Body of pancreas (tissue), 4 donors: ENCODE results near the gene ARHGAP44.

Experiments
- POLR2A ChIP-seq, 3 donors: fragments of 450-650 bp; IDR thresholded peaks; one replicate each; pipeline ENCODE4 v1.6.1; 2016; ENCODE audit warnings: antibody characterized with exemption in 3 of 3, mild to moderate bottlenecking in 2 of 3
- TF ChIP-seq, protein P1 (sequence below), 7 experiments: fragments of 450-650 bp in 4 of 7; fragments of 200-600 bp in 3 of 7; sonication (generic) in 3 of 7; IDR thresholded peaks; one replicate each; pipeline ENCODE4 v1.5.1; 2016 to 2019; ENCODE audit warnings: antibody characterized with exemption in 7 of 7

GRCh38 chr17:13017655-13018459 is 228.6 kb downstream of the ARHGAP44 start, which contains the start of gene ELAC2:
- TF ChIP-seq, protein P1, sequence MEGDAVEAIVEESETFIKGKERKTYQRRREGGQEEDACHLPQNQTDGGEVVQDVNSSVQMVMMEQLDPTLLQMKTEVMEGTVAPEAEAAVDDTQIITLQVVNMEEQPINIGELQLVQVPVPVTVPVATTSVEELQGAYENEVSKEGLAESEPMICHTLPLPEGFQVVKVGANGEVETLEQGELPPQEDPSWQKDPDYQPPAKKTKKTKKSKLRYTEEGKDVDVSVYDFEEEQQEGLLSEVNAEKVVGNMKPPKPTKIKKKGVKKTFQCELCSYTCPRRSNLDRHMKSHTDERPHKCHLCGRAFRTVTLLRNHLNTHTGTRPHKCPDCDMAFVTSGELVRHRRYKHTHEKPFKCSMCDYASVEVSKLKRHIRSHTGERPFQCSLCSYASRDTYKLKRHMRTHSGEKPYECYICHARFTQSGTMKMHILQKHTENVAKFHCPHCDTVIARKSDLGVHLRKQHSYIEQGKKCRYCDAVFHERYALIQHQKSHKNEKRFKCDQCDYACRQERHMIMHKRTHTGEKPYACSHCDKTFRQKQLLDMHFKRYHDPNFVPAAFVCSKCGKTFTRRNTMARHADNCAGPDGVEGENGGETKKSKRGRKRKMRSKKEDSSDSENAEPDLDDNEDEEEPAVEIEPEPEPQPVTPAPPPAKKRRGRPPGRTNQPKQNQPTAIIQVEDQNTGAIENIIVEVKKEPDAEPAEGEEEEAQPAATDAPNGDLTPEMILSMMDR (IDR thresholded peaks at IDR 0.05), result peak in 5 of 7 experiments; percentile 12 to 45 (median 32)
- TF ChIP-seq POLR2A (IDR thresholded peaks at IDR 0.05), result peak in 2 of 3 donors; percentile 84 to 89
